C4-2B (cell line): ENCODE measurements around the gene NVL.

Source experiments
- H3K27ac ChIP-seq: fragments of 450-650 bp; 2 replicates; pipeline ENCODE4 v1.5.1; 2017
- ZFX ChIP-seq: fragments of 450-650 bp; IDR thresholded peaks from 2 replicates; pipeline ENCODE4 v1.6.1; 2017
- TF ChIP-seq, protein P1 (sequence below): fragments of 450-650 bp; conservative IDR thresholded peaks from 2 replicates; pipeline ENCODE4 v1.5.1; 2017; ENCODE audit warnings: mild to moderate bottlenecking

Gene NVL

DNA sequence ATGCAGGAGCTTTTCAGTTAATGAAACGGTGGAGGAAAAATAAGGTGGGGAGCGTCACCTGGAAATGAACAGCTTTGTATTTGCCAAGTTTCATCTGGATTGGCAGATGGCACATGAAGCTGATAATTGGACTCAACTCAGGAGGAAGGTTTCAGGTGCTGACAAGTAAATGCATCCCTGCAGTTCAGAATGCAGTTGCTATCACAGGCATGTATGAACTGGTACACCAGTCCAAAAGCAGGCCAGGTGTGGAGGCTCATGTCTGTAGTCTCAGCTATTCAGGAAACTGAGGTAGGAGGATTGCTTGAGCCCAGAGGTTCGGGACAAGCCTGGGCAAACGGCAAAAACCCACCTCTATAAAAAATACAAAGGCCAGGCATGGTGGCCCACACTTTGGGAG lies 131.4 kb downstream of the NVL start:
- H3K27ac ChIP-seq = no peak overlapping the region
- no peak for TF ChIP-seq ZFX
- TF ChIP-seq, protein P1, sequence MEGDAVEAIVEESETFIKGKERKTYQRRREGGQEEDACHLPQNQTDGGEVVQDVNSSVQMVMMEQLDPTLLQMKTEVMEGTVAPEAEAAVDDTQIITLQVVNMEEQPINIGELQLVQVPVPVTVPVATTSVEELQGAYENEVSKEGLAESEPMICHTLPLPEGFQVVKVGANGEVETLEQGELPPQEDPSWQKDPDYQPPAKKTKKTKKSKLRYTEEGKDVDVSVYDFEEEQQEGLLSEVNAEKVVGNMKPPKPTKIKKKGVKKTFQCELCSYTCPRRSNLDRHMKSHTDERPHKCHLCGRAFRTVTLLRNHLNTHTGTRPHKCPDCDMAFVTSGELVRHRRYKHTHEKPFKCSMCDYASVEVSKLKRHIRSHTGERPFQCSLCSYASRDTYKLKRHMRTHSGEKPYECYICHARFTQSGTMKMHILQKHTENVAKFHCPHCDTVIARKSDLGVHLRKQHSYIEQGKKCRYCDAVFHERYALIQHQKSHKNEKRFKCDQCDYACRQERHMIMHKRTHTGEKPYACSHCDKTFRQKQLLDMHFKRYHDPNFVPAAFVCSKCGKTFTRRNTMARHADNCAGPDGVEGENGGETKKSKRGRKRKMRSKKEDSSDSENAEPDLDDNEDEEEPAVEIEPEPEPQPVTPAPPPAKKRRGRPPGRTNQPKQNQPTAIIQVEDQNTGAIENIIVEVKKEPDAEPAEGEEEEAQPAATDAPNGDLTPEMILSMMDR = no peak

DNA sequence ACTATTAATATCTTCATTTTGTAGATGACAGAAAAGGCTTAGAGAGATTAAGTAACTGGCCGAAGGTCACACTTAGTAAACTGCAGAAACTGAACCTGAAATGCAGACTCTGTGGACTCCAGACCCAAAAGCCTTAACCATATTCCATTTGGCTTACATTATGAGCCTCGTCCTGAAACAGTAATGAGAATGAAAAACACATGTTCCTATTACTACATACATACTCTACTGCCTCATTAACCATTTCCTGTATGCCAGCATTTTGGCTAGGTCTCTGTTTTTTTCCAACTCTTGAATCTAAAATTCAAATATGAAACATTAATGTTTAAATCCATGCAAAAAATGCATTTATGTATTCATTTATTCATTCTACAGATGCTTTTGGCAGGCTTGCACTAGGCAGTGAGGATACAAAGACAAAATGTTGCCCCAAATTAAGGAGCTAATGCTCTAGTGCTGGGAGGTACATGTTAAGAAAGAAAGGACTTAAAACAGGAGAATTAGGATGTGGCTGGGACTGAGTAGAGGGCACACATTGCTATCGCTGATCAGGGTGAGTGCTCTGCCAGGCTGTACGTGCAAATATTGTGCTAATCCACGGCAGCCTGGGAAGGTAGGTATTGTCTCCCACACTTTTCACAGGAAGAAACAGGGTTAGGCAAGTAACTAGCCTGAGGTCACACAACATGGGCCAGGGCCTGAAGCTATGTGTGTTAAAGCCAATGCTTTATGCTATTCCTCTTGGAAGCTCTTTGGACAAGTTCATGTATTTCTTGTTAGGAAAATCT lies 133.0 kb downstream of the NVL start:
- H3K27ac ChIP-seq = no peak overlapping the region
- TF ChIP-seq ZFX = no peak
- TF ChIP-seq, protein P1 = no peak

DNA sequence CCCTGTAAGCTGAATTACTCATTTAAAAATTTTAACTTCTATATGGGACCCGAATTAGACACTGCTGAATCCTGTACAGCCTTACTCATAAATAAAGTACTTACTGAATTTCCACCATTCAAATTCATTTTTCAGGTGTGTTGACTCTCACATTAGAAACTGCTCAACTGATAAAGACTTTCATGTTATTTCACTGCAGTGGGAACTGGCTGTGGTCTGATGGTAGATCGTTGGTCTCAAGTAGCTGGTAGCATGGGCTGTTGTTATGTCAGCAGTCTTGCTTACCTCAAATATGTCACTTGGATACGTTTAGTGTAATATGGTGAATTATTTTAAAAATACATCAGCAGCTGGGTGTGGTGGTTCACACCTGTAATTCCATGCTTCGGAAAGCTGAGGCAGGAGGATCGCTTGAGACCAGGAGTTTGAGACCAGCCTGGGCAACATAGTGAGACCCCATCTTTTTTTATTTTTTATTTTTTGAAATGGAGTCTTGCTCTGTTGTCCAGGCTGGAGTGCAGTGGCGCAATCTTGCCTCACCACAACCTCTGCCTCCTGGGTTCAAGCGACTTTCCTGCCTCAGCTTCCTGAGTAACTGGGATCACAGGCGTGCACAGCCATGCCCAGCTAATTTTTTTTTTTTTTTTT lies 136.5 kb downstream of the NVL start:
- no peak for TF ChIP-seq ZFX
- TF ChIP-seq, protein P1 = no peak
- no peak overlapping the region for H3K27ac ChIP-seq

DNA sequence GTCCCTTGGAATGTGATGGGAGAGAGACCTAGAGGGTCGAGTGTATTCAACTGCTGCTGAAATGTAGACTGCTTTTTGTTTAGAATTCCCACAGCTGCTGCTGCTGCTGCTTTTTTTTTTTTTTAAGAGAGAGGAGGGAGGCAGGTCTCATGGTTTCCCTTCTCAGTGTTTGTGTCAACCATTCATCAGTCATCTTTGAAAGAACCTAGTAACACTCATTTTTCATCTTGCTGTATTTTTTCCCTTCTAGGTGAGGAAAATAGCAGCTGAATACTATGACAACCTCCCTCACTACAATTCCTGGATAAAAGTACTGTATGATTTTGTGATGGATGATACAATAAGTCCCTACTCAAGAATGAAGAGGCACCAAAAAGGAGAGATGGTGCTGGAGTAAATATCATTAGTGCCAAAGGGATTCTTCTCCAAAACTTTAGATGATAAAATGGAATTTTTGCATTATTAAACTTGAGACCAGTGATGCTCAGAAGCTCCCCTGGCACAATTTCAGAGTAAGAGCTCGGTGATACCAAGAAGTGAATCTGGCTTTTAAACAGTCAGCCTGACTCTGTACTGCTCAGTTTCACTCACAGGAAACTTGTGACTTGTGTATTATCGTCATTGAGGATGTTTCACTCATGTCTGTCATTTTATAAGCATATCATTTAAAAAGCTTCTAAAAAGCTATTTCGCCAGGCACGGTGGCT lies 137.7 kb downstream of the NVL start:
- H3K27ac ChIP-seq = no peak overlapping the region
- TF ChIP-seq, protein P1 = no peak
- no peak for TF ChIP-seq ZFX

DNA sequence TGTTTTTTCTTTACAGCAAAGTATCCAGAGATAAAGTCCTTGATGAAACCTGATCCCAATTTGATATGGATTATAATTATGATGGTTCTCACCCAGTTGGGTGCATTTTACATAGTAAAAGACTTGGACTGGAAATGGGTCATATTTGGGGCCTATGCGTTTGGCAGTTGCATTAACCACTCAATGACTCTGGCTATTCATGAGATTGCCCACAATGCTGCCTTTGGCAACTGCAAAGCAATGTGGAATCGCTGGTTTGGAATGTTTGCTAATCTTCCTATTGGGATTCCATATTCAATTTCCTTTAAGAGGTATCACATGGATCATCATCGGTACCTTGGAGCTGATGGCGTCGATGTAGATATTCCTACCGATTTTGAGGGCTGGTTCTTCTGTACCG lies 140.4 kb downstream of the NVL start:
- TF ChIP-seq ZFX = no peak
- TF ChIP-seq, protein P1 = no peak
- H3K27ac ChIP-seq = no peak overlapping the region

DNA sequence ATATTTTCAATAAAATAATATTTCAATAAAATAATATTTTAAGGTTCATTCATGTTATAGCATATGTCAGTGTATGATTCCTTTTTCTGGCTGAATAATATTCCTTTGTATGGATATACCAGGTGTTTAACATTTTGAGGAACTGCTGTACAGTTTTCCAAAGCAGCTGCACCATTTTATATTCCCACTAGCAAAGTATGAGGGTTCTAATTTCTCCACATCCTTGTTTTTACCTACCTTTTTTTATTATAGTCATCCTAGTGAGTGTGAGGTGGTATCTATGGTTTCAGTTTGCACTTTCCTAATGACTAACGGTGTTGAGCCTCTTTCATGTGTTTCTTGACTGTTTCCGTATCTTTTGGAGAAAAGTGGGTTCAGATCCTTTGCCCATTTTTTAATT lies 141.7 kb downstream of the NVL start:
- no peak overlapping the region for H3K27ac ChIP-seq
- TF ChIP-seq ZFX = no peak
- TF ChIP-seq, protein P1 = no peak

DNA sequence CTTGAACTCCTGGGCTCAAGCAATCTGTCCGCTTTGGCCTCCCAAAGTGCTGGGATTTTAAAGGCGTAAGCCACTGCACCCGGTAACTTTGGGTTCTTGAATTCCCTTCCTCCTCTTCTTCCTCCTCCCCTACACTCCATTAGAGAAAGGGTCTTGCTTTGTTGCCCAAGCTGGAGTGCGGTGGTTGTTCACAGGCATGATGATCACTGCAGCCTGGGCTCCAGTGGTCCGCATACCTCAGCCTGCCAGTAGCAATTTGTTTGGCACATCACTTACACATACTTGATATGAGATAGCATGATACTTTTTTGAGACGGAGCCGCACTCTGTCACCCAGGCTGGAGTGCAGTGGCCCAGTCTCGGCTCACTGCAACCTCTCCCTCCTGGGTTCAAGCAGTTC lies 144.8 kb downstream of the NVL start:
- no peak for TF ChIP-seq ZFX
- TF ChIP-seq, protein P1 = no peak
- peak overlapping the region; percentile 100 for H3K27ac ChIP-seq
